GM12878 (cell line): ENCODE results near the gene TBXA2R. TPM values are rescaled to one million over a fixed set of nuclear protein-coding genes. Genes with fewer than 3 reads are reported as not detected.

ENCODE experiments used
- ATAC-seq: fragments of 200-7000 bp; cut with Tn5 transposase; 3 replicates; pipeline ENCODE4 v1.9.1; 2020; ENCODE audit warnings: mild to moderate bottlenecking, moderate library complexity
- BruUV-seq: library from RNA; stranded (reverse); fragments of 400-500 nt; replicated peaks from 2 replicates; lab custom pipeline; 2021; lab: Mats Ljungman, UMichigan
- CTCF ChIA-PET: fragments of 300-600 bp; sonication (Branson Sonifier 250); formaldehyde crosslinking; extraction: SDS; loops from one replicate; lab custom pipeline; 2021; ENCODE audit warnings: inconsistent platforms; lab: Yijun Ruan, JAX
- POLR2A ChIA-PET: fragments of 350-600 bp; formaldehyde crosslinking; extraction: SDS; loops from one replicate; lab custom pipeline; 2021; ENCODE audit warnings: inconsistent platforms; lab: Charles Lee
- RAD21 ChIA-PET: fragments of 300-600 bp; sonication (Branson Sonifier 250); formaldehyde crosslinking; loops from one replicate; lab custom pipeline; 2023; ENCODE audit warnings: antibody characterized with exemption; ENCODE audit not compliant: unreplicated experiment; lab: Charles Lee
- SMC1A ChIA-PET: fragments of 300-600 bp; sonication (Branson Sonifier 250); formaldehyde crosslinking; loops from one replicate; lab custom pipeline; 2023; ENCODE audit not compliant: unreplicated experiment, uncharacterized antibody; lab: Charles Lee
- DNase-seq: peaks from one replicate; pipeline ENCODE4 v3.0.0-alpha.2; 2011; ENCODE audit warnings: low read depth, low spot score
- FAIRE-seq: peaks from 3 replicates; lab custom pipeline; 2011; peaks lifted over from hg19 to GRCh38; lab: Jason Lieb, UNC
- H2AFZ ChIP-seq: 2 replicates; pipeline ENCODE4 v1.6.0; 2011; ENCODE audit warnings: low read depth, low read length, control low read depth; ENCODE audit not compliant: control insufficient read depth
- H3K27ac ChIP-seq: 2 replicates; pipeline ENCODE4 v1.5.1; 2011; ENCODE audit warnings: control low read depth; ENCODE audit not compliant: control insufficient read depth, insufficient read depth
- H3K27me3 ChIP-seq, 2 experiments: replicated peaks in 1 of 2; 2 replicates each; pipeline versions ENCODE4 v1.6.0 to v1.6.1; 2011; ENCODE audit warnings: low read length in 1 of 2; ENCODE audit not compliant: control insufficient read depth in 2 of 2, insufficient read depth in 2 of 2
- H3K36me3 ChIP-seq, 2 experiments: 2 replicates each; pipeline ENCODE4 v1.5.1; 2011; ENCODE audit warnings: low read length in 1 of 2; ENCODE audit not compliant: control insufficient read depth in 2 of 2, insufficient read depth in 2 of 2
- H3K4me1 ChIP-seq: 2 replicates; pipeline ENCODE4 v1.6.1; 2011; ENCODE audit warnings: mild to moderate bottlenecking, low read length, moderate library complexity, mixed read lengths; ENCODE audit not compliant: control insufficient read depth, insufficient read depth
- H3K4me2 ChIP-seq: 2 replicates; pipeline ENCODE4 v1.6.0; 2011; ENCODE audit warnings: control low read depth; ENCODE audit not compliant: control insufficient read depth, insufficient read depth
- H3K4me3 ChIP-seq: fragments of 200-600 bp; sonication (generic); 2 replicates; pipeline ENCODE4 v1.5.1; 2016
- H3K79me2 ChIP-seq: 2 replicates; pipeline ENCODE4 v1.6.0; 2011; ENCODE audit warnings: low read length; ENCODE audit not compliant: control insufficient read depth, insufficient read depth
- H3K9ac ChIP-seq: 2 replicates; pipeline ENCODE4 v1.8.0; 2011; ENCODE audit warnings: low read length, control low read depth, mixed read lengths; ENCODE audit not compliant: control insufficient read depth, insufficient read depth
- H3K9me3 ChIP-seq: replicated peaks from 3 replicates; pipeline ENCODE4 v1.5.1; 2011; ENCODE audit warnings: mild to moderate bottlenecking, low read length; ENCODE audit not compliant: control insufficient read depth, insufficient read depth
- H4K20me1 ChIP-seq: 2 replicates; pipeline ENCODE4 v1.6.0; 2011; ENCODE audit not compliant: control insufficient read depth, insufficient read depth
- DPF2 ChIP-seq: fragments of 450-650 bp; IDR thresholded peaks from 2 replicates; pipeline ENCODE4 v1.6.1; 2017; ENCODE audit warnings: mild to moderate bottlenecking
- ESRRA ChIP-seq: IDR thresholded peaks from 2 replicates; pipeline ENCODE4 v1.6.1; 2012; ENCODE audit warnings: mild to moderate bottlenecking, low read length, improper control_type of control experiment
- EZH2 ChIP-seq: IDR thresholded peaks from 2 replicates; pipeline ENCODE4 v1.6.1; 2012; ENCODE audit warnings: low read depth, mild to moderate bottlenecking, control low read depth, inconsistent platforms, low read length, borderline replicate concordance; ENCODE audit not compliant: control insufficient read depth
- RCOR1 ChIP-seq: conservative IDR thresholded peaks from 2 replicates; pipeline ENCODE4 v1.6.1; 2012; ENCODE audit warnings: low read depth, low read length, improper control_type of control experiment
- SIX5 ChIP-seq: IDR thresholded peaks from 2 replicates; pipeline ENCODE4 v1.6.1; 2011; ENCODE audit warnings: mild to moderate bottlenecking, low read depth, low read length, moderate library complexity; ENCODE audit not compliant: severe bottlenecking
- TAF1 ChIP-seq: IDR thresholded peaks from 2 replicates; pipeline ENCODE4 v1.6.1; 2011; ENCODE audit warnings: mild to moderate bottlenecking, low read depth, low read length, borderline replicate concordance
- YBX1 ChIP-seq: fragments of 450-650 bp; IDR thresholded peaks from 2 replicates; pipeline ENCODE4 v1.6.1; 2016; ENCODE audit warnings: antibody characterized with exemption
- ZBED1 ChIP-seq: IDR thresholded peaks from 2 replicates; pipeline ENCODE4 v1.6.1; 2016; ENCODE audit warnings: borderline replicate concordance
- WGBS: methylation state at CpG from one replicate; pipeline ENCODE4 v1.1.6; 2016; ENCODE audit warnings: low lambda C conversion rate; ENCODE audit not compliant: insufficient replicate concordance, insufficient coverage; ENCODE audit errors: missing lambda C conversion rate; 5-methylcytosine and 5-hydroxymethylcytosine counted together
- in situ Hi-C: fragments of 300-500 bp; cut with MboI; formaldehyde crosslinking; loops from 9 replicates; pipeline ENCODE4 v1.14.3; 2018; ENCODE audit warnings: mixed read lengths
- intact Hi-C: fragments of 100-400 bp; cut with micrococcal nuclease; formaldehyde crosslinking; loops from one replicate; pipeline ENCODE4 v1.14.2; 2022; ENCODE audit not compliant: unreplicated experiment
- polyA plus RNA-seq, 11 experiments: library from polyadenylated mRNA; depleted of rRNA in 4 of 11; unstranded in 6 of 11; stranded (reverse) in 5 of 11; fragments of >200 nt; fragmentation: Nextera tagmentation in 4 of 11; fragmentation: Illumina TruSeq in 1 of 11; extraction: Ambion mirVana in 4 of 11; extraction: Trizol in 1 of 11; gene quantifications; 1 replicate in 1 of 11; 2 replicates in 10 of 11; pipeline versions ENCODE4 v1.2.1 to v1.2.3, GENCODE V29; 2011 to 2016; ENCODE audit warnings: inconsistent platforms in 2 of 11, missing spikeins in 2 of 11, low read depth in 1 of 11
- total RNA-seq, 4 experiments: library from RNA; depleted of rRNA in 3 of 4; stranded (reverse); fragments of >200 nt in 3 of 4; fragmentation: Illumina TruSeq in 1 of 4; extraction: Trizol in 1 of 4; gene quantifications; 2 replicates each; pipeline versions ENCODE4 v1.2.1 to v1.2.3, GENCODE V29; 2013 to 2021

The TBXA2R gene
- total and polyA plus RNA-seq, 10 of the 15 experiments (the other 5 are each of a cell fraction or from before 2014, with no cell fraction given), result 0.03 TPM; not detected in 8

GRCh38 chr19:3593156-3593555, 13.5 kb downstream of the TBXA2R start:
- POLR2A ChIA-PET, result no interaction called here
- no peaks in the 10 kb centered on the region for H3K36me3 ChIP-seq
- no peak for TF ChIP-seq SIX5
- TF ChIP-seq ZBED1, result no peak
- no peak for TF ChIP-seq TAF1
- TF ChIP-seq ESRRA, result no peak
- no peak for TF ChIP-seq DPF2
- TF ChIP-seq RCOR1, result no peak
- no peak for TF ChIP-seq EZH2
- no peak for TF ChIP-seq YBX1
- FAIRE-seq (no peak), ATAC-seq (no peak), DNase-seq (no peak)
- RAD21 ChIA-PET, result no interaction called here
- H3K27me3 ChIP-seq, result no peaks in the 10 kb centered on the region
- intact Hi-C loops (no loop called here), in situ Hi-C loops (no loop called here)
- whole genome bisulfite sequencing, result 23% methylated on average over 11 of the region's 11 CpGs
- CTCF ChIA-PET, result interaction anchor here (1.3 kb wide), 2 partner anchors 9 to 30 kb away, joined by 3 to 4 read pairs; no protein-coding TSS in a partner anchor
- peaks cover 2% of the 10 kb centered on the region; the same call in 1 of the 3 replicates for H3K9me3 ChIP-seq
- H4K20me1 ChIP-seq, result no peaks in the 10 kb centered on the region
- H3K4me1 ChIP-seq, result no peaks in the 10 kb centered on the region
- no peak overlapping the region for H3K4me2 ChIP-seq
- no peak overlapping the region for H3K9ac ChIP-seq
- no peaks in the 10 kb centered on the region for H3K79me2 ChIP-seq
- no peak overlapping the region for H2AFZ ChIP-seq
- H3K4me3 ChIP-seq, result no peak overlapping the region
- SMC1A ChIA-PET, result no interaction called here
- no TSS peak for BruUV-seq
- no peak overlapping the region for H3K27ac ChIP-seq
